ENCODE data around the gene MYT1.

Gene MYT1

GRCh38 chr20:64238115-64238825 lies 74.0 kb downstream of the MYT1 start:
- H3K4me3 ChIP-seq (ENCODE audit: low read depth, low read length), result no peak overlapping the region
- TF ChIP-seq CTCF (IDR thresholded peaks at IDR 0.05; ENCODE audit: low read depth, low read length), result no peak

- no peak for TF ChIP-seq CTCF (IDR thresholded peaks at IDR 0.05; ENCODE audit: low read depth, low read length)
- no peak overlapping the region for H3K4me3 ChIP-seq (ENCODE audit: low read depth, low read length)
These were observed 74.7 kb downstream of the MYT1 start for GRCh38 chr20:64238851-64239387.

- no peak for TF ChIP-seq CTCF (IDR thresholded peaks at IDR 0.05; ENCODE audit: low read depth, low read length)
- H3K4me3 ChIP-seq (ENCODE audit: low read depth, low read length), result no peak overlapping the region
These were observed 75.4 kb downstream of the MYT1 start for GRCh38 chr20:64239449-64240242.

- H3K4me3 ChIP-seq (ENCODE audit: low read depth, low read length), result no peak overlapping the region
- TF ChIP-seq CTCF (IDR thresholded peaks at IDR 0.05; ENCODE audit: low read depth, low read length), result no peak
These were observed 76.2 kb downstream of the MYT1 start for GRCh38 chr20:64240243-64241015.

GRCh38 chr20:64241061-64241460 lies 76.8 kb downstream of the MYT1 start:
- no peak overlapping the region for H3K4me3 ChIP-seq (ENCODE audit: low read depth, low read length)
- no peak for TF ChIP-seq CTCF (IDR thresholded peaks at IDR 0.05; ENCODE audit: low read depth, low read length)

GRCh38 chr20:64242003-64242796 lies 77.9 kb downstream of the MYT1 start:
- TF ChIP-seq CTCF (IDR thresholded peaks at IDR 0.05; ENCODE audit: low read depth, low read length), result no peak
- no peak overlapping the region for H3K4me3 ChIP-seq (ENCODE audit: low read depth, low read length)
